Stomach smooth muscle (tissue), 2 donors: ENCODE data around the gene C5orf47.

Experiments
- H3K27ac ChIP-seq: one replicate; pipeline ENCODE4 v1.7.0; 2013; ENCODE audit warnings: mild to moderate bottlenecking, low read length, inconsistent platforms
- H3K27me3 ChIP-seq, 2 donors: one replicate each; pipeline ENCODE4 v1.7.0; 2013; ENCODE audit warnings: low read length in 2 of 2; ENCODE audit not compliant: insufficient read depth in 2 of 2, control insufficient read depth in 1 of 2
- H3K36me3 ChIP-seq, 2 donors: one replicate each; pipeline ENCODE4 v1.7.0; 2013; ENCODE audit warnings: low read length in 2 of 2; ENCODE audit not compliant: control insufficient read depth in 2 of 2, insufficient read depth in 2 of 2
- H3K4me1 ChIP-seq: one replicate; pipeline ENCODE4 v1.7.0; 2013; ENCODE audit warnings: low read length; ENCODE audit not compliant: control insufficient read depth, insufficient read depth
- H3K4me3 ChIP-seq, 2 donors: one replicate each; pipeline ENCODE4 v1.7.0; 2013; ENCODE audit warnings: low read length in 2 of 2
- H3K9ac ChIP-seq, 2 donors: one replicate each; pipeline ENCODE4 v1.7.0; 2013; ENCODE audit warnings: low read length in 2 of 2, mild to moderate bottlenecking in 1 of 2
- H3K9me3 ChIP-seq, 2 donors: one replicate each; pipeline ENCODE4 v1.7.0; 2013; ENCODE audit warnings: low read length in 2 of 2; ENCODE audit not compliant: control insufficient read depth in 2 of 2
- donor health status: healthy.
- donor health status: Pancreatic carcinoma.

Gene C5orf47

DNA sequence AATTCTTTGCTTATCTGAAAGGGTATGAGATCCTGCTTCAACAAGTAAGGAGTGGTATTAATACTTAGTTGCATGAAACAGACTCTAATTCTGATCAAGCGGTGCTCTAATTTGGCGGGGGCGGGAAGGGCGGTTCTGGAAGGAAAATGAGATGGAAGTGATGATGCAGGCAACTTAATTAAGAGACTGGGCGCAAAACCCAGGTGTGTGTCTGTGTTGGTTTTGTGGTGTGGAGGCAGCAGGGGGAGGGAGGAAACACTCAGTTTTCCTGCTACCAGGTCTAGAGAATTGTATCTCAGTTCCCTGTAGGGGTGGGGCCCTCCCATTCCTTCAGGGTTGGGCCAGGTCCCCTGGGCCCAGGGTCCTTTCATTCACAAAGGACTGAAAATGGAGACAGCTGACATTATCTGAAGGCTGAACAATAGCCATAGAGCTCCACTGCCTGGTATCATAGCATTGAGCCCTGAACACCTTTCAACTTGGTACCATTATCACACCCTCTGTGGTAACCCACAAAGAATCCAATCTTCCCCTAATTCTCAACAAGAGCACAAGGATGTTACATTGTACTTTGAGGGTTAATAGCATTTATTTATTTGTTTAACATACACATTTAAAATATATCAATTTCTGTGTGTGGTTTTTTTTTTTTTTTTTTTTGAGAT lies 17.2 kb upstream of the C5orf47 start:
- H3K4me3 ChIP-seq: no peak overlapping the region
- no peaks in the 10 kb centered on the region for H3K27me3 ChIP-seq
- H3K36me3 ChIP-seq: no peaks in the 10 kb centered on the region
- H3K27ac ChIP-seq: no peak overlapping the region
- H3K4me1 ChIP-seq: peaks cover 11% of the 10 kb centered on the region
- H3K9me3 ChIP-seq: no peaks in the 10 kb centered on the region
- no peak overlapping the region for H3K9ac ChIP-seq

- Histone ChIP-seq H3K4me1 (peaks cover 11% of the 10 kb centered on the region), H3K36me3 (no peaks in the 10 kb centered on the region), H3K9ac (peak overlapping the region; percentile 49 to 55), H3K27me3 (no peaks in the 10 kb centered on the region), H3K27ac (no peak overlapping the region), H3K4me3 (peak overlapping the region; percentile 64 to 78), H3K9me3 (no peaks in the 10 kb centered on the region)
Measured at GRCh38 chr5:173972607-173972924, 16.4 kb upstream of the C5orf47 start.

GRCh38 chr5:173972925-173973615 lies 15.9 kb upstream of the C5orf47 start:
- Histone ChIP-seq H3K4me1 (peaks cover 11% of the 10 kb centered on the region), H3K27ac (no peak overlapping the region), H3K36me3 (no peaks in the 10 kb centered on the region), H3K9ac (peak overlapping the region; percentile 50 to 79), H3K27me3 (no peaks in the 10 kb centered on the region), H3K9me3 (no peaks in the 10 kb centered on the region), H3K4me3 (peak overlapping the region; percentile 64 to 78)

DNA sequence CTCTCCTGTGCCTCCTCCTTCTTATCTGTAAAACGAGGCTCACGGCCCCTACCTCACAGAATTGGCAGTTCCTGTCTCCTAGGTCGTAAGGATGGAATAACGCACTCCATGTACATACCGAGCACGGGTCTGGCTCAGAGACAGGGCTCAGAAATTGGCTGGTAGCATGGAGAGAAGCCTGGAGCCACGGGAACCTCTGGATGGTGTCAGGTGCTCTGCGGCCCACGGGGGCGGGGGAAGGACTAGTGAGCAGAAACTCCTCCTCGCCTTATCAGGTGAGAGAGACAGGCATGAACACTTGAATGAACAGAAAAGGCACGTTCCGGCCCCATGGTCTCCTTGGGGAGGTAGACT lies 15.4 kb upstream of the C5orf47 start:
- Histone ChIP-seq H3K36me3 (no peaks in the 10 kb centered on the region), H3K9ac (peak overlapping the region; percentile 50 to 79), H3K27ac (no peak overlapping the region), H3K4me3 (peak overlapping the region; percentile 64 to 78), H3K9me3 (no peaks in the 10 kb centered on the region), H3K4me1 (peaks cover 11% of the 10 kb centered on the region), H3K27me3 (no peaks in the 10 kb centered on the region)

DNA sequence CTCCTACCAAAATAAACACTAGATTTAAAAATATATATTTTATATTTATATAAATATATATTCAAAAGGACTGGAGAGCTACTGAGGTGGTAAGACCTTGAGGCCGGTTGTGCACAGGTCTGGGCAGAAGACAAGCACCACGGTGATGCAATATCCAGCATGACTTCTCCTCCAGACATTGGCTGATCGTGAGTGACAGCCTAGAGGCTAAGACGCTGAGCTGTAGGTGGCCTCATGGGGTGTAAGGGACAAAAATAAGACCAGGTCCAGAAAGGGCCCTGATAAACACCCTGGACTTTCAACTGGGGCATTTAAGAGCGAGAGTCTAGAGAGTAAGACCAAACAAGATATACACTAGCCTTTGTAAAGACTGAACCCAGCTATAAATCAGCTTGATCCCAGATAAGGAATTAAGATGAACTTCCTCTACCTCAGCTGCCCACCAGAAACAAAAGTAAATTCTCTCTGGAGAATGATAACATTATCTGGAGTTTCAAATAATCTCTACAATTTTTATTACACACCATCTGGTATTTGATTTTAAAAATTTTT lies 14.2 kb upstream of the C5orf47 start:
- H3K9ac ChIP-seq: no peak overlapping the region
- H3K27me3 ChIP-seq: no peaks in the 10 kb centered on the region
- H3K4me1 ChIP-seq: peaks cover 11% of the 10 kb centered on the region
- H3K4me3 ChIP-seq: no peak overlapping the region
- no peaks in the 10 kb centered on the region for H3K36me3 ChIP-seq
- no peaks in the 10 kb centered on the region for H3K9me3 ChIP-seq
- H3K27ac ChIP-seq: no peak overlapping the region

DNA sequence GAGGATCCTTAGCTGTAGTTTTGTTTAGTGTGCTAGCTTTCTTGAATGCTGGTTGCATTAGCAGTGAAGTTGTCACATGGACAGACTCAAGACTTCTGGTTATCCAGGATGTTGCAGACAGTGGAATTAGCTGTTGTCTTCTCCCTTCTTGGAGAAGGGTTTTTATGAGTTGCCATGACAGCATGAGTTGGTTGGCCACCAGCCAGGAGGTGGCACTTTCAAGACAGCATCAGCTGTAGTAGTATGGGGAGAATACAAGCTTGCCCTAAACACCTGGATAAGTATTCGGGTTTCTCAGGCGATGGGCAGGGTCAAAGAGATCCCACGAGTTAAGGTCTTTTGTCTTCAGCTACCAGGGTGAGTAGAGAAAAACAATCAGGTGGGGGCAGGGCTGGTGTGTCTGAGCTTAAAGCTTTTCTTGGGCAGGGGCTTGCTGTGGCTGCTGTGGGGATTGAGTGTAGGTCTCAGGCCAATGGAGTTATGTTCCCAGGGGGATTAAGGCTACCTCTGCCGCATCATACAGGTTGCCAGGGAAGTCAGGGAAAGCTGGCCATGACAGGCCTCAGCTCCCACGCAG lies 7.7 kb upstream of the C5orf47 start:
- Histone ChIP-seq H3K27ac (no peak overlapping the region), H3K9ac (no peak overlapping the region), H3K9me3 (no peaks in the 10 kb centered on the region), H3K36me3 (no peaks in the 10 kb centered on the region), H3K4me3 (no peak overlapping the region), H3K27me3 (peaks cover 4 to 8% of the 10 kb centered on the region in 2 donors), H3K4me1 (no peaks in the 10 kb centered on the region)

- H3K36me3 ChIP-seq: no peaks in the 10 kb centered on the region
Measured at GRCh38 chr5:173984218-173984617, 4.8 kb upstream of the C5orf47 start.

GRCh38 chr5:173989432-173990082 lies 587 bp downstream of the C5orf47 start:
- Histone ChIP-seq H3K27ac (no peak overlapping the region), H3K4me3 (no peak overlapping the region), H3K9me3 (no peaks in the 10 kb centered on the region), H3K9ac (no peak overlapping the region), H3K36me3 (no peaks in the 10 kb centered on the region), H3K4me1 (no peaks in the 10 kb centered on the region), H3K27me3 (no peaks in the 10 kb centered on the region)

More at GRCh38 chr5:173984218-173984617, 4.8 kb upstream of the C5orf47 start:
- Histone ChIP-seq H3K27me3 (peaks cover 4 to 8% of the 10 kb centered on the region in 2 donors), H3K27ac (no peak overlapping the region), H3K4me1 (no peaks in the 10 kb centered on the region), H3K4me3 (no peak overlapping the region), H3K9ac (no peak overlapping the region), H3K9me3 (no peaks in the 10 kb centered on the region)

GRCh38 chr5:173997331-173997730 lies 8.4 kb downstream of the C5orf47 start:
- no peaks in the 10 kb centered on the region for H3K36me3 ChIP-seq
- no peak overlapping the region for H3K4me3 ChIP-seq
- H3K9me3 ChIP-seq: no peaks in the 10 kb centered on the region
- H3K9ac ChIP-seq: no peak overlapping the region
- no peak overlapping the region for H3K27ac ChIP-seq
- no peaks in the 10 kb centered on the region for H3K27me3 ChIP-seq
- H3K4me1 ChIP-seq: no peaks in the 10 kb centered on the region

- H3K27me3 ChIP-seq: no peaks in the 10 kb centered on the region
- no peaks in the 10 kb centered on the region for H3K36me3 ChIP-seq
- no peaks in the 10 kb centered on the region for H3K9me3 ChIP-seq
Measured at GRCh38 chr5:173998531-173998930, 9.6 kb downstream of the C5orf47 start.

More at GRCh38 chr5:173998531-173998930, 9.6 kb downstream of the C5orf47 start:
- no peaks in the 10 kb centered on the region for H3K4me1 ChIP-seq
- H3K9ac ChIP-seq: no peak overlapping the region
- H3K27ac ChIP-seq: no peak overlapping the region
- H3K4me3 ChIP-seq: no peak overlapping the region
